Suprapubic skin (tissue), 4 donors: ENCODE measurements around the gene MYO1E. TPM values are rescaled to one million over a fixed set of nuclear protein-coding genes. Genes with fewer than 3 reads are reported as not detected.
A peak's percentile ranks its signal among the peaks of the same experiment; 100 is the strongest.

Source experiments
- DNase-seq, 2 donors: peaks; one replicate each; pipeline ENCODE4 v3.0.0-alpha.2; 2019; ENCODE audit warnings: low spot score in 2 of 2
- H3K27ac ChIP-seq: fragments of 200-600 bp; sonication (generic); one replicate; pipeline ENCODE4 v1.5.1; 2019
- H3K27me3 ChIP-seq: fragments of 200-600 bp; sonication (generic); one replicate; pipeline ENCODE4 v1.5.1; 2019
- H3K36me3 ChIP-seq: fragments of 200-600 bp; sonication (generic); one replicate; pipeline ENCODE4 v1.5.1; 2019
- H3K4me1 ChIP-seq: fragments of 200-600 bp; sonication (generic); one replicate; pipeline ENCODE4 v1.5.1; 2019
- H3K4me3 ChIP-seq: fragments of 200-600 bp; sonication (generic); one replicate; pipeline ENCODE4 v1.5.1; 2019; ENCODE audit warnings: mild to moderate bottlenecking
- H3K9me3 ChIP-seq: fragments of 200-600 bp; sonication (generic); one replicate; pipeline ENCODE4 v1.5.1; 2019
- CTCF ChIP-seq, 2 donors: fragments of 200-600 bp in 1 of 2; fragments of 450-650 bp in 1 of 2; sonication (generic) in 1 of 2; IDR thresholded peaks; one replicate each; pipeline ENCODE4 v1.5.1; 2016 to 2019; ENCODE audit warnings: antibody characterized with exemption in 2 of 2, mild to moderate bottlenecking in 1 of 2, moderate library complexity in 1 of 2
- EP300 ChIP-seq: sonication (generic); formaldehyde crosslinking; IDR thresholded peaks from one replicate; pipeline ENCODE4 v1.6.1; 2017; ENCODE audit warnings: antibody characterized with exemption
- POLR2A ChIP-seq, 2 donors: fragments of 450-650 bp; IDR thresholded peaks; one replicate each; pipeline ENCODE4 v1.6.1; 2017; ENCODE audit warnings: antibody characterized with exemption in 2 of 2, mild to moderate bottlenecking in 2 of 2, moderate library complexity in 2 of 2
- POLR2AphosphoS5 ChIP-seq, 3 donors: sonication (generic); formaldehyde crosslinking; IDR thresholded peaks; one replicate each; pipeline ENCODE4 v1.6.1; 2017; ENCODE audit warnings: antibody characterized with exemption in 3 of 3
- WGBS: methylation state at CpG from one replicate; pipeline ENCODE4 v1.1.5; 2018; 5-methylcytosine and 5-hydroxymethylcytosine counted together
- total RNA-seq, 4 donors: library from RNA; depleted of rRNA; stranded (reverse); fragments of >200 nt; gene quantifications; one replicate each; pipeline ENCODE4 v1.1.0, GENCODE V29; 2016

Gene MYO1E
- 100 to 1,000 TPM in 3 of 4 donors, 10 to 100 TPM in 1; 79.7 to 171 (median 144) TPM for total RNA-seq

GRCh38 chr15:59372352-59373211 lies at the start of gene MYO1E:
Gene MYO1E (minus strand): TSS chr15:59372871. CDS start chr15:59372500, 371 bp downstream.
- no peaks in the 10 kb centered on the region for H3K27me3 ChIP-seq
- H3K36me3 ChIP-seq = no peaks in the 10 kb centered on the region
- peak; percentile 92 to 93 for DNase-seq
- H3K4me1 ChIP-seq = peaks cover 20% of the 10 kb centered on the region
- peak within 1 kb of the TSS; percentile 75 for H3K4me3 ChIP-seq
- H3K27ac ChIP-seq = peak within 1 kb of the TSS; percentile 85
- H3K9me3 ChIP-seq = no peaks in the 10 kb centered on the region
- TF ChIP-seq CTCF (IDR thresholded peaks at IDR 0.05) (no peak), EP300 (no peak), POLR2A (IDR thresholded peaks at IDR 0.05) (peak in 1 of 2 donors; percentile 76), POLR2AphosphoS5 (IDR thresholded peaks at IDR 0.05) (peak; percentile 43 to 85 (median 83))
- under 1% methylated on average over 36 of the region's 74 CpGs for WGBS

- H3K4me3 ChIP-seq = no peak overlapping the region
- H3K27me3 ChIP-seq = peaks cover 10% of the 10 kb centered on the region
- WGBS = 34% methylated on average over 11 of the region's 16 CpGs
- DNase-seq = no peak
- H3K36me3 ChIP-seq = no peaks in the 10 kb centered on the region
- H3K9me3 ChIP-seq = no peaks in the 10 kb centered on the region
- no peak overlapping the region for H3K27ac ChIP-seq
- no peaks in the 10 kb centered on the region for H3K4me1 ChIP-seq
- TF ChIP-seq POLR2AphosphoS5 (IDR thresholded peaks at IDR 0.05) = no peak
- no peak for TF ChIP-seq POLR2A (IDR thresholded peaks at IDR 0.05)
- TF ChIP-seq CTCF (IDR thresholded peaks at IDR 0.05) = no peak
- TF ChIP-seq EP300 = no peak
Observed at GRCh38 chr15:59420986-59421618, 48.4 kb upstream of the MYO1E start.

GRCh38 chr15:59420108-59420507 lies 47.4 kb upstream of the MYO1E start:
- Histone ChIP-seq H3K36me3 (no peaks in the 10 kb centered on the region), H3K9me3 (no peaks in the 10 kb centered on the region), H3K27me3 (peaks cover 6% of the 10 kb centered on the region), H3K4me3 (no peak overlapping the region), H3K4me1 (no peaks in the 10 kb centered on the region), H3K27ac (no peak overlapping the region)
- TF ChIP-seq POLR2A (IDR thresholded peaks at IDR 0.05) (no peak), EP300 (no peak), CTCF (IDR thresholded peaks at IDR 0.05) (no peak), POLR2AphosphoS5 (IDR thresholded peaks at IDR 0.05) (no peak)
- WGBS = 73% methylated on average over 3 of the region's 3 CpGs
- DNase-seq = no peak

GRCh38 chr15:59419170-59419569 lies 46.5 kb upstream of the MYO1E start:
- no peaks in the 10 kb centered on the region for H3K4me1 ChIP-seq
- TF ChIP-seq EP300 (no peak), CTCF (IDR thresholded peaks at IDR 0.05) (no peak), POLR2AphosphoS5 (IDR thresholded peaks at IDR 0.05) (no peak), POLR2A (IDR thresholded peaks at IDR 0.05) (no peak)
- H3K4me3 ChIP-seq = no peak overlapping the region
- WGBS = 82% methylated on average over 1 of the region's 1 CpG
- H3K9me3 ChIP-seq = no peaks in the 10 kb centered on the region
- no peak overlapping the region for H3K27ac ChIP-seq
- no peaks in the 10 kb centered on the region for H3K36me3 ChIP-seq
- peaks cover 6% of the 10 kb centered on the region for H3K27me3 ChIP-seq
- DNase-seq = no peak

- no peak for DNase-seq
- H3K4me1 ChIP-seq = no peaks in the 10 kb centered on the region
- no peaks in the 10 kb centered on the region for H3K36me3 ChIP-seq
- H3K4me3 ChIP-seq = no peak overlapping the region
- no peak overlapping the region for H3K27ac ChIP-seq
- 67% methylated on average over 4 of the region's 4 CpGs for WGBS
- H3K27me3 ChIP-seq = peaks cover 6% of the 10 kb centered on the region
- TF ChIP-seq CTCF (IDR thresholded peaks at IDR 0.05) (no peak), POLR2AphosphoS5 (IDR thresholded peaks at IDR 0.05) (no peak), EP300 (no peak), POLR2A (IDR thresholded peaks at IDR 0.05) (no peak)
- H3K9me3 ChIP-seq = no peaks in the 10 kb centered on the region
Observed at GRCh38 chr15:59416816-59417215, 44.1 kb upstream of the MYO1E start.
